Fibroblast of mammary gland (primary cell): Measurements from ENCODE around the gene MAP2K1.

Experiments
- DNase-seq: peaks from one replicate; pipeline ENCODE4 v3.0.0-alpha.2; 2010; ENCODE audit warnings: low read depth
- H3K4me3 ChIP-seq: 2 replicates; pipeline ENCODE4 v1.5.1; 2011; ENCODE audit warnings: low read depth, mild to moderate bottlenecking, low read length, moderate library complexity; ENCODE audit not compliant: control insufficient read depth
- TF ChIP-seq, protein P1 (sequence below): conservative IDR thresholded peaks from 2 replicates; pipeline ENCODE4 v1.5.1; 2011; ENCODE audit warnings: low read depth, low read length, inconsistent platforms; ENCODE audit not compliant: control insufficient read depth, insufficient read depth

The MAP2K1 gene

GRCh38 chr15:66503780-66504562 is 117.3 kb downstream of the MAP2K1 start:
- peak overlapping the region; percentile 88 for H3K4me3 ChIP-seq
- TF ChIP-seq, protein P1, sequence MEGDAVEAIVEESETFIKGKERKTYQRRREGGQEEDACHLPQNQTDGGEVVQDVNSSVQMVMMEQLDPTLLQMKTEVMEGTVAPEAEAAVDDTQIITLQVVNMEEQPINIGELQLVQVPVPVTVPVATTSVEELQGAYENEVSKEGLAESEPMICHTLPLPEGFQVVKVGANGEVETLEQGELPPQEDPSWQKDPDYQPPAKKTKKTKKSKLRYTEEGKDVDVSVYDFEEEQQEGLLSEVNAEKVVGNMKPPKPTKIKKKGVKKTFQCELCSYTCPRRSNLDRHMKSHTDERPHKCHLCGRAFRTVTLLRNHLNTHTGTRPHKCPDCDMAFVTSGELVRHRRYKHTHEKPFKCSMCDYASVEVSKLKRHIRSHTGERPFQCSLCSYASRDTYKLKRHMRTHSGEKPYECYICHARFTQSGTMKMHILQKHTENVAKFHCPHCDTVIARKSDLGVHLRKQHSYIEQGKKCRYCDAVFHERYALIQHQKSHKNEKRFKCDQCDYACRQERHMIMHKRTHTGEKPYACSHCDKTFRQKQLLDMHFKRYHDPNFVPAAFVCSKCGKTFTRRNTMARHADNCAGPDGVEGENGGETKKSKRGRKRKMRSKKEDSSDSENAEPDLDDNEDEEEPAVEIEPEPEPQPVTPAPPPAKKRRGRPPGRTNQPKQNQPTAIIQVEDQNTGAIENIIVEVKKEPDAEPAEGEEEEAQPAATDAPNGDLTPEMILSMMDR: no peak
- peak; percentile 22 for DNase-seq

- TF ChIP-seq, protein P1: no peak
- peak; percentile 86 for DNase-seq
- peak within 1 kb of the TSS; percentile 88 for H3K4me3 ChIP-seq
Observed at GRCh38 chr15:66504563-66505429, 118.1 kb downstream of the MAP2K1 start, which contains the start of the genes RPL4 and ZWILCH. RPL4 (minus strand) TSS chr15:66504855; CDS start chr15:66504790, 65 bp downstream. ZWILCH (plus strand) TSS chr15:66505326; CDS start chr15:66505339, 13 bp downstream.

DNA sequence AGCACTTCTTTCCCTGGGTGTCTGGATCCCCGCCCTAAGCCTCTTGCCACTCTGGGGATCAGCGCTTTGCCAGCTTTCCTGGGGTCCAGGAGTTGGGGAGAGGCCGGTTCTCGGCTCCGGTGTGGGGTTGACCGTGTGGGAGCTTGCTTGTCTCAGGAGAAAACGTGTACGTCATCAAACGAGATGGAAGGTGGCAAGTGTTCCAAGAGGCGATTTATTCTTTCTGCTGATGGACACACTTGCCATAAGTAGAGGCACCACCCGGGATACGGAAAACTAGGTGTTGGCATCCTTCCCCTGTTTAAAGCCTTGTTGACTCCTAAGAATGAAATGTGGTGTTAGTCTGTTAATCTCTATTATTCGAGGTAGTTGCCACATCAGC is 118.7 kb downstream of the MAP2K1 start:
- H3K4me3 ChIP-seq: peak overlapping the region; percentile 88
- TF ChIP-seq, protein P1: no peak
- peak; percentile 63 for DNase-seq

DNA sequence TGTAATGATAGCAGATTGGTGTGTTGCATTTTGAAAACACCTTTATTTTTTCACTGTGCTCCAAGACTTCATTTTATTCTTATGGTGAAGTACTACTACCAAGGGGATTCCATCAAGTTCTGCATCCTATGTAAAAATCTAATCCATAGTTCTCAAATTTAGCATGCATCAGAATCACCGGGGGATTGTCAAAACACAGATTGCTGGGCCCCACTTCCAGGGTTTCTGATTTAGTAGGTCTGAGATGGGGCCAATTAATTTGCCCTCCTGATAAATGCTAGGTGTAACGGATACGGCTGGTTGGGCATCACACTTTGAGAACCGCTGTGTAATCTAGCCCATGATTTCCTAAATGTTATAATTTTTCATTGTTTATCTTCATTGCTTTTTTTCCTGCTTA is 119.1 kb downstream of the MAP2K1 start:
- peak overlapping the region; percentile 88 for H3K4me3 ChIP-seq
- TF ChIP-seq, protein P1: no peak
- no peak for DNase-seq

- TF ChIP-seq, protein P1: no peak
- no peak overlapping the region for H3K4me3 ChIP-seq
- no peak for DNase-seq
Observed at GRCh38 chr15:66508293-66508883, 121.7 kb downstream of the MAP2K1 start.

GRCh38 chr15:66514586-66514985 is 127.9 kb downstream of the MAP2K1 start:
- TF ChIP-seq, protein P1: no peak
- no peak overlapping the region for H3K4me3 ChIP-seq
- no peak for DNase-seq
